ENCODE data around the gene AGBL5.

The AGBL5 gene

GRCh38 chr2:27067385-27067784, 15.9 kb downstream of the AGBL5 start:
- Histone ChIP-seq H3K36me3 (ENCODE audit: control insufficient read depth, insufficient read depth, low read length) (peaks cover 19% of the 10 kb centered on the region), H3K27ac (ENCODE audit: insufficient read depth, low read depth, low read length, poor library complexity, severe bottlenecking) (no peak overlapping the region), H3K9me3 (ENCODE audit: control insufficient read depth, low read length) (no peaks in the 10 kb centered on the region), H3K4me3 (ENCODE audit: insufficient read depth, low read depth, low read length) (no peak overlapping the region), H3K4me1 (ENCODE audit: control insufficient read depth, insufficient read depth, low read length) (peaks cover 3% of the 10 kb centered on the region), H3K27me3 (ENCODE audit: control insufficient read depth, insufficient read depth, low read length, poor library complexity, severe bottlenecking) (no peaks in the 10 kb centered on the region)
- WGBS, 2 experiments: 92 to 95% methylated on average over 5 of the region's 5 CpGs

DNA sequence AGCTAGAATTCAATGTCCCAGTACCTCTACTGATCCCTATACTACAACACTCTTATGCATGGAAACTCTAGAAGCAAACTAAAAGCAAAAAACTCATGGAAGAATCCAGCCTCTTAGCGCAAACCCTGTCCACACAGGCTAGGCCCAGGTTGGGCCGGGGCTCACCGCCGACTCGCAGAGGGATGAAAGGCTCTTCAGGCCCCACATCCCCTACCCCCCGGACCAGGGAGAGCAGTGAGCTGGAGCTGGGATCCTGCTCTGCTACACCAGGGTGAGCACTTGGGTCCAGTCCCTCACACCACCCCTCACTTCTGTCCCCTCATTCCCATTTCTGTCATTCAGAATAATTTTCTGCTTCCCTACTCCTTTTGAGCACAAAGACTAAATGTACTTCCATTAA, 18.0 kb downstream of the AGBL5 start:
- Histone ChIP-seq H3K27me3 (ENCODE audit: control insufficient read depth, insufficient read depth, low read length, poor library complexity, severe bottlenecking) (no peaks in the 10 kb centered on the region), H3K36me3 (ENCODE audit: control insufficient read depth, insufficient read depth, low read length) (peaks cover 19% of the 10 kb centered on the region)
- WGBS, 2 experiments: 96 to 98% methylated on average over 6 of the region's 6 CpGs

DNA sequence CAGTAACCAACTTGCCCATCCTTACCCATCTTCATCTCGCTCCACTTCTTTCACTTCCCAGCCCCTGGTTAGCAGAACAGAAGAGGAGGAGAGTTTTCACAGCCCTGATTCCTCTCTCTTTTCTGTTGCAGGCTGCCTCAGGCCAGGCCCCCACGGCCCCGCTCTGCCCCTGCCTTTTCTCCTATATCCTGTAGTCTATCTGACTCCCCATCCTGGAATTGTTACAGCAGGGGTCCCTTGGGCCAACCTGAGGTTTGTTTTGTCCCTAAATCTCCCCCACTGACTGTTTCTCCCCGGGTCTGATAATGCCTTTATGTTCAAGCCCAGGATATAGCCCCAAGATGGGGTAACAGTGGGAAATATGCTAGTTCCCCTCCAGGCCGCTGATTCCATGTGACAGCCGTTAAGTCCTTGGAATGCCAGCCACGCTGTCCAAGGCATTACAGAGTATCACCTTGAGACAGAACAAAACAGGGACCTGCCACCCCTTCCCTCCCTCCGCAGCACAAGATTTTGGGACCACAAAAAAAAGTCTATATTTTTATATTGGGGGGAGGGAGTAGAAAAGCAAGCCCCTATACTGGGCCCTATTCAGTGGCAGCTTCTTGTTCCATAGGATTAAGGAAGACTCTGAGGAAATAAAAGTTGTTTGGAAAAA, 18.6 kb downstream of the AGBL5 start:
- no peak overlapping the region for H3K27ac ChIP-seq (ENCODE audit: insufficient read depth, low read depth, low read length, poor library complexity, severe bottlenecking)

More for the DNA sequence above, 18.0 kb downstream of the AGBL5 start:
- Histone ChIP-seq H3K4me3 (ENCODE audit: insufficient read depth, low read depth, low read length) (no peak overlapping the region), H3K9me3 (ENCODE audit: control insufficient read depth, low read length) (no peaks in the 10 kb centered on the region), H3K4me1 (ENCODE audit: control insufficient read depth, insufficient read depth, low read length) (peaks cover 10% of the 10 kb centered on the region), H3K27ac (ENCODE audit: insufficient read depth, low read depth, low read length, poor library complexity, severe bottlenecking) (no peak overlapping the region)

DNA sequence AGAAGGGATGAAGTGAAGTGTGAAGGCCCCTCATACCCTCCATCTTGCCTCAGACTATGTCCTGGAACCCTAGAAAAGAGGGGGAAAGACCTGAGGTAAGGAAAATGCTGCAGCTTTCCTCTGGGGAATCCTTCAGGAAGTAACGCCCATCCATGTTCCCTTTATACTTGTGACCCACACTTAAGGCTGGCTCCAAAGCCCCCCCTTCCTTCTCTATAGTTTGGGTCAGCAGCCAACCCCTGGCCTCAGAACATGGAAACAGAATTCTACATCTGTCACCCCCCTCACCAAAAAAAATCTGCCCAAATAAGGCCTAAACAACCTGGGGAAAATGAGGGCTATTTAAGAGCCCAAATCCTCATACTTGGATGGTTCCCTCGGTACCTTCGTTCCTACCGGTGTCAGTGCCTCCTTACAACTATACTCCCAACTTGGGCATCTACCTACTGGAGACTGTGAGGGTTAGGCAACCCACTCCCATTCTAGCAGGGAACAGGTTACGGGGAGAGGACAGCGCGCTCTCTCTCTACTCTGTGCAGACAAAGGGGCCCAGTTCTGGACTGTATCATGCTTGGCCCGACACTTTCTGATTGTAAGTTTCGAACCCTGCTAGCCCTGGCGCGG, 19.3 kb downstream of the AGBL5 start:
- 11% methylated on average over 11 of the region's 11 CpGs for WGBS, 2 experiments
- Histone ChIP-seq H3K27ac (ENCODE audit: insufficient read depth, low read depth, low read length, poor library complexity, severe bottlenecking) (peak overlapping the region; percentile 79), H3K9me3 (ENCODE audit: control insufficient read depth, low read length) (no peaks in the 10 kb centered on the region), H3K27me3 (ENCODE audit: control insufficient read depth, insufficient read depth, low read length, poor library complexity, severe bottlenecking) (no peaks in the 10 kb centered on the region), H3K4me3 (ENCODE audit: insufficient read depth, low read depth, low read length) (peak overlapping the region; percentile 97), H3K36me3 (ENCODE audit: control insufficient read depth, insufficient read depth, low read length) (peaks cover 17% of the 10 kb centered on the region), H3K4me1 (ENCODE audit: control insufficient read depth, insufficient read depth, low read length) (peaks cover 10% of the 10 kb centered on the region)

More for the DNA sequence above, 18.6 kb downstream of the AGBL5 start:
- Histone ChIP-seq H3K27me3 (ENCODE audit: control insufficient read depth, insufficient read depth, low read length, poor library complexity, severe bottlenecking) (no peaks in the 10 kb centered on the region), H3K4me3 (ENCODE audit: insufficient read depth, low read depth, low read length) (no peak overlapping the region), H3K36me3 (ENCODE audit: control insufficient read depth, insufficient read depth, low read length) (peaks cover 19% of the 10 kb centered on the region), H3K4me1 (ENCODE audit: control insufficient read depth, insufficient read depth, low read length) (peaks cover 10% of the 10 kb centered on the region), H3K9me3 (ENCODE audit: control insufficient read depth, low read length) (no peaks in the 10 kb centered on the region)
- 94 to 95% methylated on average over 8 of the region's 8 CpGs for WGBS, 2 experiments

DNA sequence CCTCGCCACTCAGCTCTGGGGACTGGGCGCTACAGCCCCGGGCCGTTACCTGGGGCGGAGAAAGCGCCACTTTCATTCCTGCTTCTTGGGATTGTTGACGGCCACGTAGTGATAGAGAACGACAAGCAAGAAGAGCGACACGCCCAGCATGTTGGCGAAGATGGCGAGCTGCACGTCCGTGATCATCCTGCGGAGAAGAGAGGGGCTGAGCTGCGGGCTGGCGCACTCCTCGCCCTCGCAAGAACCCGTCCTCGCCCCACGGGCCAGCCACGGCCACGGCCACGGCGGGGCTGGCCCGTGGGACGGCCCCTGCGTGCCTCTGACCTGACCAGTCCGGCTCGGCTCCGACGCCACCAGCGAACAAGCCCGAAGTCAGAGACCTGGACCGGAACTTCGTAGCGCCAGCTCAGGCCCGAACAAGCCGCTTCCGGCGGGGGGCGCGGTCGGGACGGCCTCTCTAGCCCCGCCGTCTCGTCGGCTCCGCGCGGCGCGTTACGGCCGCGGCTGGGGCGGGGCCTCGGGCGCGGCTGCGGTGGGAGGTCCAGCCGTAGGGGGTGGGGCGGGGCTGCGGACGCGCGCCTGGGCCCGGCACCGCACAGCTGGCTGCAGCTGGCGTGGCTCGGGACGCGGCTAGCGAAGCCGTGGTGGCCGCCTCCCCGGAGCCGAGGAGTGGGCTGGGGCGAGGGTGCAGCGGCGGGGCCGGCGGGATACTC, 20.0 kb downstream of the AGBL5 start, which contains the start of gene OST4:
OST4 (minus strand) TSS at position 378 of the 713 bp plus-strand sequence.
- 0% methylated on average over 86 of the region's 86 CpGs for WGBS, 2 experiments
- Histone ChIP-seq H3K4me1 (ENCODE audit: control insufficient read depth, insufficient read depth, low read length) (peaks cover 10% of the 10 kb centered on the region), H3K27ac (ENCODE audit: insufficient read depth, low read depth, low read length, poor library complexity, severe bottlenecking) (peak within 1 kb of the TSS; percentile 79), H3K4me3 (ENCODE audit: insufficient read depth, low read depth, low read length) (peak within 1 kb of the TSS; percentile 97), H3K36me3 (ENCODE audit: control insufficient read depth, insufficient read depth, low read length) (peaks cover 11% of the 10 kb centered on the region), H3K27me3 (ENCODE audit: control insufficient read depth, insufficient read depth, low read length, poor library complexity, severe bottlenecking) (no peaks in the 10 kb centered on the region), H3K9me3 (ENCODE audit: control insufficient read depth, low read length) (no peaks in the 10 kb centered on the region)

GRCh38 chr2:27071990-27072830, 20.7 kb downstream of the AGBL5 start:
- Histone ChIP-seq H3K27ac (ENCODE audit: insufficient read depth, low read depth, low read length, poor library complexity, severe bottlenecking) (peak overlapping the region; percentile 56), H3K27me3 (ENCODE audit: control insufficient read depth, insufficient read depth, low read length, poor library complexity, severe bottlenecking) (no peaks in the 10 kb centered on the region), H3K36me3 (ENCODE audit: control insufficient read depth, insufficient read depth, low read length) (peaks cover 11% of the 10 kb centered on the region), H3K4me1 (ENCODE audit: control insufficient read depth, insufficient read depth, low read length) (peaks cover 10% of the 10 kb centered on the region), H3K4me3 (ENCODE audit: insufficient read depth, low read depth, low read length) (peak overlapping the region; percentile 97), H3K9me3 (ENCODE audit: control insufficient read depth, low read length) (no peaks in the 10 kb centered on the region)
- WGBS, 2 experiments: 2% methylated on average over 34 of the region's 34 CpGs

DNA sequence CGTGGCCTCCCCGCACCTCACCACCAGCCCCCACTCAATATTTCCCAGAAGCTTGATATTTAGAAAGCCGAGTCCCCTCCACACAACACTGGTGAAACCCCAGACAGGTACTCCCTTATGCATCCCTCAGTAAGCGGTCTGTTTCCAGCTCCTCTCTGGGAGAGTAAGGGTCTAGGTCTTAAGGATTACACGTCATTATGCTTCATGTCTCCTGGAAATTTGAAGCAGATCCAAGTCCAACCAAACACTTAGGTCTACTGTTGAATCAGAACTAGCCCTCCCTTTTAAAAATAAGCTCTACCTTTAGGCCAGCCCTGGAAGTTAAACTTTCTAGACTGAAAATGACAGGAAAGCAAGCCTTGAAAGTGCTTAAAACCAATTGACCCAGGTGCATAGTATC, 21.5 kb downstream of the AGBL5 start:
- H3K27me3 ChIP-seq (ENCODE audit: control insufficient read depth, insufficient read depth, low read length, poor library complexity, severe bottlenecking): no peaks in the 10 kb centered on the region
- H3K36me3 ChIP-seq (ENCODE audit: control insufficient read depth, insufficient read depth, low read length): peaks cover 11% of the 10 kb centered on the region
- H3K4me3 ChIP-seq (ENCODE audit: insufficient read depth, low read depth, low read length): no peak overlapping the region
- no peak overlapping the region for H3K27ac ChIP-seq (ENCODE audit: insufficient read depth, low read depth, low read length, poor library complexity, severe bottlenecking)
- peaks cover 10% of the 10 kb centered on the region for H3K4me1 ChIP-seq (ENCODE audit: control insufficient read depth, insufficient read depth, low read length)
- WGBS, 2 experiments: 57 to 62% methylated on average over 5 of the region's 5 CpGs
- H3K9me3 ChIP-seq (ENCODE audit: control insufficient read depth, low read length): no peaks in the 10 kb centered on the region

GRCh38 chr2:27073782-27074181, 22.3 kb downstream of the AGBL5 start:
- 92 to 95% methylated on average over 2 of the region's 2 CpGs for WGBS, 2 experiments
- H3K9me3 ChIP-seq (ENCODE audit: control insufficient read depth, low read length): no peaks in the 10 kb centered on the region
- peaks cover 5% of the 10 kb centered on the region for H3K36me3 ChIP-seq (ENCODE audit: control insufficient read depth, insufficient read depth, low read length)
- no peak overlapping the region for H3K4me3 ChIP-seq (ENCODE audit: insufficient read depth, low read depth, low read length)
- no peaks in the 10 kb centered on the region for H3K27me3 ChIP-seq (ENCODE audit: control insufficient read depth, insufficient read depth, low read length, poor library complexity, severe bottlenecking)
- H3K4me1 ChIP-seq (ENCODE audit: control insufficient read depth, insufficient read depth, low read length): peaks cover 14% of the 10 kb centered on the region
- no peak overlapping the region for H3K27ac ChIP-seq (ENCODE audit: insufficient read depth, low read depth, low read length, poor library complexity, severe bottlenecking)

- H3K9me3 ChIP-seq (ENCODE audit: control insufficient read depth, low read length): no peaks in the 10 kb centered on the region
- H3K36me3 ChIP-seq (ENCODE audit: control insufficient read depth, insufficient read depth, low read length): no peaks in the 10 kb centered on the region
- peaks cover 19% of the 10 kb centered on the region for H3K4me1 ChIP-seq (ENCODE audit: control insufficient read depth, insufficient read depth, low read length)
- H3K4me3 ChIP-seq (ENCODE audit: insufficient read depth, low read depth, low read length): no peak overlapping the region
- WGBS, 2 experiments: 91 to 94% methylated on average over 4 of the region's 4 CpGs
- no peak overlapping the region for H3K27ac ChIP-seq (ENCODE audit: insufficient read depth, low read depth, low read length, poor library complexity, severe bottlenecking)
- H3K27me3 ChIP-seq (ENCODE audit: control insufficient read depth, insufficient read depth, low read length, poor library complexity, severe bottlenecking): no peaks in the 10 kb centered on the region
Observed at GRCh38 chr2:27074738-27075565, 23.5 kb downstream of the AGBL5 start.

Measured in ectodermal cell (in vitro differentiated cells).